Activated T-cell treated with anti-CD3 and anti-CD28 coated beads, Interleukin-2, amount 50 U/mL, for 48 hours (primary cell): ENCODE results near the gene LAMA2.

Experiments
- DNase-seq, 2 experiments: peaks; one replicate each; pipeline ENCODE4 v3.0.0-alpha.2; 2020

LAMA2 gene

GRCh38 chr6:129552413-129552812, 669.5 kb downstream of the LAMA2 start:
- no peak for DNase-seq

GRCh38 chr6:129555206-129555832, 672.4 kb downstream of the LAMA2 start:
- DNase-seq = no peak

GRCh38 chr6:129558248-129558647, 675.3 kb downstream of the LAMA2 start:
- DNase-seq = no peak

GRCh38 chr6:129565366-129565765, 682.4 kb downstream of the LAMA2 start:
- DNase-seq = no peak

- no peak for DNase-seq
Measured at GRCh38 chr6:129565811-129566210, 682.9 kb downstream of the LAMA2 start.
